PC-9 (cell line): Measurements from ENCODE around the gene KTN1.

Source experiments
- CTCF ChIP-seq: fragments of 200-600 bp; sonication (generic); conservative IDR thresholded peaks from 2 replicates; pipeline ENCODE4 v1.6.1; 2017; ENCODE audit warnings: mixed run types, antibody characterized with exemption, mild to moderate bottlenecking, moderate library complexity
- EZH2 ChIP-seq: fragments of 200-600 bp; sonication (generic); IDR thresholded peaks from 2 replicates; pipeline ENCODE4 v1.8.0; 2017; ENCODE audit warnings: antibody characterized with exemption, low read depth

- TF ChIP-seq EZH2 (no peak), CTCF (no peak)
Measured at GRCh38 chr14:55571125-55571889, 8.7 kb upstream of the KTN1 start.
